ENCODE data around the gene CELF5.
A peak's percentile ranks its signal among the peaks of the same experiment; 100 is the strongest.
"Not testable (repeated sequence)": the region's sequence is repeated elsewhere in the genome, so short reads cannot be mapped to it uniquely, and the experiment has no call there.

Gene CELF5

GRCh38 chr19:3325451-3325850, 101.0 kb downstream of the CELF5 start:
- DNase-seq = no peak

DNA sequence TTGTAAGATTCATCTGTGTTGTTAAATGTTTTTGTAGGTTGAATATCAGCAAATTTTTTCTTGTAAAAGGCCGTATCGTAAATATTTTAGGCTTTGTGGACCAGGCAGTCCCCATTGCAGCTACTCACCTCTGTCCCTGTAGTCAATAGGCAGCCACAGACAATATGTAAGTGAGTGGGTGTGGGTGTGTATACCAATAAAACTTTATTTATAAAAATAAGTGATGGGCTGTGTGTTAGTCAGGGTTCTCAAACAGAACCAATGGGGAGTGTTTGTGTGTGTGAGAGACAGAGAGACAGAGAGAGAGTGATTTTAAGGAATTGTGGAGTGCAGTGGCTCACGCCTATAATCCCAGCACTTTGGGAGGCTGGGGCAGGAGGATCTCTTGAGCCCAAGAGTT, 104.3 kb downstream of the CELF5 start:
- DNase-seq = no peak

DNA sequence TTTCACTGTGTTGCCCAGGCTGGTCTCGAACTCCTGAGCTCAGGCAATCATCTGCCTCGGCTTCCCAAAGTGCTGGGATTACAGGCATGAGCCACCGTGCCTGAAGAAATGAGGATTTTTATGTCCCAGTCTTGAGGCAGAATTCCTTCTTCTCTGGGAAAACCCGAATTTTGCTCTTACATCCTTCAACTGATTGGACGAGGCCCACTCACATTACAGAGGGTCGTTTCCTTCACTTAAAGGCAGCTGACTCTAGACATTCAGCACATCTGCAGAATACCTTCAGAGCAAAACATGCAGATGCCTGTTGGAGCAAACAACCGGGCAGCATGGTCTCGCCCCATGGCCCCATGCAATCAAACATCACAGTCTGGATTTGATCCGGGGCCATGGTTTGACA, 105.6 kb downstream of the CELF5 start:
- DNase-seq = no peak

GRCh38 chr19:3332232-3332631, 107.8 kb downstream of the CELF5 start:
- DNase-seq = not testable (repeated sequence)

DNA sequence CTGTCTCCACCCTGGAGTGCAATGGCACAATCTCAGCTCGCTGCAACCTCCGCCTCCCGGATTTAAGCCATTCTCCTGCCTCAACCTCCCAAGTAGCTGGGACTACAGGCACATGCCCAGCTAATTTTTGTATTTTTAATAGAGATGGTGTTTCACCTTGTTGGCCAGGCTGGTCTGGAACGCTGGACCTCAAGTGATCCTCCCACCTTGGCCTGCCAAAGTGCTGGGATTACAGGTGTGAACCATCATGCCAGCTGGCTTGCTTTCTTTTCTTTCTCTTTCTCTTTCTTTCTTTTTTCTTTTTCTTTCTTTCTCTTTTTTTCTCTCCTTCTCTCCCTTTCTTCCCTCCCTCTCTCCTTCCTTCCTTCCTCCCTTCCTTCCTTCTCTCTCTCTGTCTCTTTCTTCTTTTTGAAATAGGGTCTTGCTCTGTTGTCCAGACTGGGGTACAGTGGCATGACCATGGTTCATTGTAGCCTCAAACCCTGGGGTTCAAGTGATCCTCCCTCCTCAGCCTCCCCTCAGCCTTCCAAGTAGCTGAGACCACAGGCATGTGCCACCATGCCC, 108.6 kb downstream of the CELF5 start:
- no peak for DNase-seq

GRCh38 chr19:3333662-3334061, 109.2 kb downstream of the CELF5 start:
- DNase-seq = no peak

DNA sequence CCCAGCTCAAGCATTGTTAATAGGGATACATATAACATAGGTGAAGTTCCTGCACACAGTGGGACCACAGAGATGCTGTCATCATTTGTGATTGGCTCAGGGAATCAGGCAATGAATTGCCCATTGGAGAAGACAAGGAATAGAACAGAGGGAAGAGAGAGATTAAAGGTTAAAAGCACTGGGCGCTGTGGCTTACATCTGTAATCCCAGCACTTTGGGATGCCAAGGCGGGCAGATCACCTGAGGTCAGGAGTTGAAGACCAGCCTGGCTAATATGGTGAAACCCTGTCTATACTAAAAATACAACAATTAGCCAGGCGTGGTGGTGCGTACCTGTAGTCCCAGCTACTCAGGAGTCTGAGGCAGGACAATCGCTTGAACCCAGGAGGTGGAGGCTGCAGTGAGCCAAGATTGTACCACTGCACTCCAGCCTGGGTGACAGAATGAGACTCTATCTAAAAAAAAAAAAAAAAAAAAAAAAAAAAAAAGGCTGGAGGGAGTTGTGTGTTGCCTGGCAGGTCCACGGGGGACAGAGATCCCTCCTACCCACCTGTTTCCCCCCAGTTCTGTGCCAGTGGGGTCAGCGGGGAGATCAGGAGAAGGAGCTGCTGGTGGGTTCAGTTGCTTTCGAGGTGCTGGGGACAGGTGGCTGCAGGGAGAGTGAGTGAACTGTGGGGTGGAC, 110.4 kb downstream of the CELF5 start:
- not testable (repeated sequence) for DNase-seq

- no peak for DNase-seq
Measured at GRCh38 chr19:3335431-3336350, 111.2 kb downstream of the CELF5 start.

DNA sequence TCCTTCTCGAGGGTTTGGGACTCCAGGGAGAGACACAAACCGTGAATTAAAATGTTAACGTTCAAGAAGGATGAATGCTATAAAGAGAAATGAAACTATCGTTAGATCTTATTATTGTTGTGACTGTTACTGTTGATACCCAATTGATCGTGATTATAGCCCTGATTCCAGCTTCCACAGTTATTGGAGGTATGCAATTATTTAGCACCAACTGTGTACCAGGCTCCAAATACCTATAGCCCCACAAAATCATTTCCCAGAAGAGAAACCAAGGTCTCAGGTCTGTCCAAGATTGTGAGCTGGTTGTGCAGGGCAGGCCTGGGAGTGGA, 111.9 kb downstream of the CELF5 start:
- no peak for DNase-seq

- DNase-seq = peak; percentile 78
Measured at GRCh38 chr19:3336680-3337523, 112.4 kb downstream of the CELF5 start.

DNA sequence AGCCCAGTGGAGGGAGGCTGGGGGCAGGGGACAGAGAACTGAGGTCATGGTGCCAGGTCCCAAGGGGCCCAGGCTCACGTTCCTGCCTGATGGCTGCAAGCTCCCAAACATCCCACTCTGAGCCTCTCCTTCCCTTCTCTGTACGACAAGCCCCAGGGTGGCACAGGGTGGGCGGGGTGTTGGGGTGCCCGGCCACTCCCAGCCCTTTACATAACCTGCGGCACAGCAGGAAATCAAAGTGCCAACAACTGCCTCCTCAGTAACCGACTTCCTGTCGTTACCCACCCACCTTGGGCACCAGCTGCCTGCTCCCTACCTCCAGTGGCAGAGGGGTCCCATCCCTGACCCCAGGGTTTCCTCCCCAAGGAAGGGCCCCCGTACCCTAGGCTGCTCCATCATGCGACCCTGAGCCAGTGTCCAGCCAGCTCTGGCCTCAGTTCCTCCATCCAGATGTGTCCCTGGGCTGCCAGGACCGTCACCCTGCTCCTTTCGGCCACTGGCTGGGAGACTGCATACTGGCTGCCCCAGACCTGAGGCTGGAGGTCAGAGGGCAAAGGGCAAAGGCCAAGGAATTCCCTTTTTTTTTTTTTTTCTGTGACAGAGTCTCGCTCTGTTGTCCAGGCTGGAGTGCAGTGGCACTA, 114.2 kb downstream of the CELF5 start:
- DNase-seq = no peak

DNA sequence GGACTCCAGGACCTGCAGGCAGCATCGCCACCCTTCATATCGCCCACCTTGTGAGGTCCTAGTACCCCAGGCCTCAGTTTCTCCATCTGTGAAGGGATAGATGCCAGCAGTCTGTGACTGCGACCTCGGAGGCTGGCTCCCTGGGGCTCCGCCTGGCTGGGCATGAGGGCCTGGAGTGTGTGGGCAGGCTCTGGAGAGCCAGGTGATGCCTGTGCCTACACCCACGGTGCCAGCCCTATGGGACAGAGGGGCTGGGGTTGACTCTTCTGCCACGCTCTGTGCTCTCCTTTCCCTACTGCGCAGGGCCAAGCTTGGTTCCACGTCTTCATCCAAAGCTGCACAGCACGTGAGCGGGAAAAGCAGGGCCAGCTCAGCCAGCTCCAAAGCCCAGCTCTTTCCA, 115.9 kb downstream of the CELF5 start:
- DNase-seq = no peak

- no peak for DNase-seq
Measured at GRCh38 chr19:3342246-3342645, 117.8 kb downstream of the CELF5 start.

DNA sequence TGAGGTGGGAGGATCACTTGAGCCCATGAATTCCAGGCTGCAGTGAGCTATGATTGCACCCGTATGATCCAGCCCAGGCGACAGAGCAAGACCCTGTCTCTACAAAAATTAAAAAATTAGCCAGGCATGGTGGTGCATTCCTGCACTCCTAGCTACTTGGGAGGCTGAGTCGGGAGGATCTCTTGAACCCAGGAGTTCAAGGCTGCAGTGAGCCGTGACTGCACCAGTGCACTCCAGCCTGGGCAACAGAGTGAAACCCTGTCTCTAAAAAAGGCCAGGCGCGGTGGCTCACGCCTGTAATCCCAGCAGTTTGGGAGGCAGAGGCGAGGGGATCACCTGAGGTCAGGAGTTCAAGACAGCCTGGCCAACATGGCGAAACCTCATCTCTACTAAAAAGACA, 118.5 kb downstream of the CELF5 start:
- not testable (repeated sequence) for DNase-seq

DNA sequence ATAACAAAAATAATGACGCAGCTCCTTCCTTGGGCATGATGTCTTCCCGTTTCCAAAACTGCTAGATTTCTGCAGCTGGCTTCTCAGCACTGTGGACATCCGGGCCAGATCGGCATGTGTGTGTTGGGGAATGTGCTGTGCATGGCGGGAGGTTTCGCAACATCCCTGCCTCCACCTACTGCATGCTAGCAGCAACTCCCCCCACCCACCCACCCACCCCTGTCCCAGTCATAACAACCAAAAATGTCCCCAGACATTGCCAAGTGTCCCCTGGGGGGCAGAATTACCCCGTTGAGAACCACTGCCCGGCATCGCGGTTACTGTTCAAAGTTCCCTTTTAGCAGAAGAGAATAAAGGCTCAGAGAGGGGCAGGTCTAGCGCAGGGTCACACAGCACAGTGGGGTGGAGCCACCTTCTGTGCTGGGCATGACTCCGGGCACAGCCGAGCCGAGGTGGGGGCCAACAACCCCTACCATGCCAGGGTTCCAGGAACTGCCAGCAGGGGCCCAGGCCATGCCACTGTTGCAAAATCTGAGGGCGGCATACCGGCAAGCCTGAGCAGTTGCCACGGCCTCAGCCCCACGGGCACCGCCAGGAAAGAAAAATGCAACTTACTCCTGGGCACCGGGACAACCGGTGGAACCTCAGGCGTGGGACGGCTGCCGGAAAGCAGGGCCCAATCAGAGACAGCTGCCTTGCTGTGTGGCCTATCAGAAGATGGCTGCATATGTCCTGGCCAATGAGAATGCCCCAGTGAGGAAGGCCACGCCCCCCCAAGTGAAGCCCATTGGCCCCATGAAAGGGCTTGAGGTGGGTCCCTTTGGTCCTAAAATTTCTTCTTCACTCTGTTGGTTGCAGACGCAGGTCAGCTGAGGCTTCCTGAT, 119.4 kb downstream of the CELF5 start:
- DNase-seq = no peak

DNA sequence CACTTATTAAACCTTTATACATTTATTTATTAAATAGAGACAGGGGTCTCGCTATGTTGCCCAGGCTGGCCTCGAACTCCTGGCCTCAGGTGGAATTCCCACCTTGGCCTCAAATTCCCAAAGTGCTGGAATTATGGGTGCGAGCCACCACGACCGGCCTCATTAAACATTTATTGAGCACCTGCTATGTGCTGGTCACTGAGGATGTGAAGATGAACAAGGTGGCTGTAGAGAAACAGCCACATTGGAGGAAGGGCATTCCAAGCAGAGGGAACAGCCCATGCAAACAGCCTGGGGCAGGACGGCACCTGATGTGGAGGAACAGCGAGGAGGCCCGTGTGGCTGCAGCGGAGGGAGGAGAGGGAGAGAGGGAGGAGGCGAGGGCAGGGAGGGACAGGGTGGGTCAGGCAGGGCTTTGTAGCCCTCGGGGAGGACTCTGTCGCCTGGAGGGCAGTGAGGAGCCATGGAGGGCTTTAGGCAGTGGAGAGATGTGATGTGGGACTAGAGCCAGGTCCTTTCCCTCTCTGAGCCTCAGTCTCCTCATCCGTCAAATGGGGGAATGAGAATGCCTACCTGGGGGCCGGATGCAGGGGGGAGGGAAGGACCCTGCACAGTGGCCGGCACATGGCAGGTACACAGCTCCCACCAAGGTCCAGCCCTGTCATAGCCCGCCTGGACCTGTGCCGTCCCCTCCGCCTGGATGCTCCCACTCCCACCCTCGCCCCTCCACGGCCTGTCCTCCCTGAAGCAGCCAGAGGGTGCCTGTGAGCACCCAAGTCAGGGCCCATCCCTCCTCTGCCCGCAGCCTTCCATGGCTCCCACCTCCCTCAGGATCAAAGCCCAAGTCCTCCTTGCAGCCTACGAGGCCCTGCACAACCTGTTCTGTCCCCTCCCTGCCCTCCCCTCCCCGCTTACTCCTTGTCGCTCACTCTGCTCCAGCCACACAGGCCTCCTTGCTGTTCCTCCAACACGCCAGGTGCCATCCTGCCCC, 120.4 kb downstream of the CELF5 start:
- DNase-seq = no peak

GRCh38 chr19:3345850-3346460, 121.5 kb downstream of the CELF5 start:
- DNase-seq = no peak
